GM13977 (cell line): ENCODE results near the gene CPXCR1.
"Not testable (repeated sequence)": the region's sequence is repeated elsewhere in the genome, so short reads cannot be mapped to it uniquely, and the experiment has no call there.

Source experiments
- DNase-seq: peaks from one replicate; pipeline ENCODE4 v3.0.0; 2012; ENCODE audit warnings: low spot score
- in situ Hi-C: fragments of 300-500 bp; cut with MboI; formaldehyde crosslinking; loops from one replicate; pipeline ENCODE4 v1.12.0; 2022; ENCODE audit warnings: low sequenced_read_pairs, low pct_unique_long_range_greater_than_20kb, mixed read lengths, inconsistent platforms; ENCODE audit not compliant: unreplicated experiment
- TF ChIP-seq, protein P1 (sequence below): IDR thresholded peaks from 2 replicates; pipeline ENCODE4 v1.5.1; 2012; ENCODE audit warnings: mild to moderate bottlenecking, control low read depth; ENCODE audit not compliant: insufficient read depth; ENCODE audit errors: extremely low read depth, missing control alignments

The CPXCR1 gene

DNA sequence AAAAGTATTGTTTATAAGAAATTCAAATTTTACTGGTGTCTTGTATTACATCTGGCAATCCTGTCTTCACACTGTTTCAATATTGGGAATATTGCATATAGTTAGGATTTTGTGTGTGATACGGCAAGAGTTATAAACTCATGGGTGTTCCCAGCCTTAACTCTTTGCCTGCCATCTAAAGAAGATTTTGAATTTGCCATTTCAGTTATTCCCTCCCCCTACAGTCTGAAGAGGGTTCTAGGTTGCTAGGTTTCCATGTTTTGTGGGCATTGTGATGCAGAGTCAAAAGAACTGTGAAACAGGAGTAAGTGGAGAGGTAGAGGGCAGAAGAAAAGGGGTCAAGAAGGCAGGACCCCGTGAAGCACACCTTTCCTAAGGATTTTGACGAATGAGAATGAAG, at the start of gene CPXCR1:
TSS of gene CPXCR1 (plus strand) at position 301 of the 400 bp plus-strand sequence. CDS start 6,190 bp downstream, outside the sequence.
- no peak for DNase-seq
- TF ChIP-seq, protein P1, sequence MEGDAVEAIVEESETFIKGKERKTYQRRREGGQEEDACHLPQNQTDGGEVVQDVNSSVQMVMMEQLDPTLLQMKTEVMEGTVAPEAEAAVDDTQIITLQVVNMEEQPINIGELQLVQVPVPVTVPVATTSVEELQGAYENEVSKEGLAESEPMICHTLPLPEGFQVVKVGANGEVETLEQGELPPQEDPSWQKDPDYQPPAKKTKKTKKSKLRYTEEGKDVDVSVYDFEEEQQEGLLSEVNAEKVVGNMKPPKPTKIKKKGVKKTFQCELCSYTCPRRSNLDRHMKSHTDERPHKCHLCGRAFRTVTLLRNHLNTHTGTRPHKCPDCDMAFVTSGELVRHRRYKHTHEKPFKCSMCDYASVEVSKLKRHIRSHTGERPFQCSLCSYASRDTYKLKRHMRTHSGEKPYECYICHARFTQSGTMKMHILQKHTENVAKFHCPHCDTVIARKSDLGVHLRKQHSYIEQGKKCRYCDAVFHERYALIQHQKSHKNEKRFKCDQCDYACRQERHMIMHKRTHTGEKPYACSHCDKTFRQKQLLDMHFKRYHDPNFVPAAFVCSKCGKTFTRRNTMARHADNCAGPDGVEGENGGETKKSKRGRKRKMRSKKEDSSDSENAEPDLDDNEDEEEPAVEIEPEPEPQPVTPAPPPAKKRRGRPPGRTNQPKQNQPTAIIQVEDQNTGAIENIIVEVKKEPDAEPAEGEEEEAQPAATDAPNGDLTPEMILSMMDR: no peak
- in situ Hi-C loops: no loop called here

DNA sequence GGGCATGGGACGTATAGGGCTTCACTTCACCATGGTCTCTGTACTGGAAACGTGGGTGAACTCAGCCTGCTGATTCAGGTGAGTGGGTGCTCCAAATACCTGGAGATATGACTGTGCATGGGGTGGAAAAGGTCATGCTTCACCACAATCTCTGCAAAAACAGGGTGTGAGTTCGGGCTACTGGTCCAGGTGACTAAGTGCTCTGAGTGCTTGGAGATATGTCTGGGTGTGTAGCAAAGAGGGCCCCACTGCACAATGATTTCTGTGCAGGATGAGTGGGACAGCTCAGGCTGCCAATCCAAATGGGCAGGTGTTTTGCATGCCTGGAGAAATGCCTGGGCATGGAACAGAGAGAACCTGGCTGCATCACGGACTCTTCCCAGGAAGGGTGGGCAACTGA, 11.2 kb upstream of the CPXCR1 start:
- DNase-seq: no peak
- in situ Hi-C loops: no loop called here
- TF ChIP-seq, protein P1: no peak

DNA sequence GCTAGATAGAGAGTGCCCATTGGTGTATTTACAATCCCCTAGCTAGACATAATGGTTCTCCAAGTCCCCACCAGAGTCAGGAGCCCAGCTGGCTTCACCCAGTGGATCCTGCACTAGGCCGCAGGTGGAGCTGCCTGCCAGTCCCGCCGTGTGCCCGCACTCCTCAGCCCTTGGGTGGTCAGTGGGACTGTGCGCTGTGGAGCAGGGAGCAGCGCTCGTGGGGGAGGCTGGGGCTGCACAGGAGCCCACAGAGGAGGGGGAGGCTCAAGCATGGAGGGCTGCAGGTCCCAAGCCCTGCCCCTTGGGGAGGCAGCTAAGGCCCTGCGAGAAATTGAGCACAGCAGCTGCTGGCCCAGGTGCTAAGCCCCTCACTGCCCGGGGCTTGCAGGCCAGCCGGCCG, 810 bp upstream of the CPXCR1 start:
- in situ Hi-C loops, DNase-seq: not testable (repeated sequence)

DNA sequence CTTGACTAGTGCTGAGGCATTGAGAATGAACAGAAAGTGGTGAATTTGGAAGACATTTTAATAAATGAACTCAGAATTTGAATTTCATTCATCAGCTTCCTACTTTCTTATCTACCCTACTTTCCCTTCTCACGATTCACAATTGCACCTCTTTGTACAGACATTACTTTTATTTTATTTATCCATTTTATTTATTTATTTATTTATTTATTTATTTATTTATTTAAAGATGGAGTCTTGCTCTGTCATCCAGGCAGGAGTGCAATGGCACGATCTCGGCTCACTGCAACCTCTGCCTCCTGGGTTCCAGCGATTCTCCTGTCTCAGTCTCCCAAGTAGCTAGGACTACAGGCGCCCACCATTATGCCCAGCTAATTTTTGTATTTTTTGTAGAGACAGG, 5.3 kb downstream of the CPXCR1 start:
- in situ Hi-C loops, DNase-seq: not testable (repeated sequence)

DNA sequence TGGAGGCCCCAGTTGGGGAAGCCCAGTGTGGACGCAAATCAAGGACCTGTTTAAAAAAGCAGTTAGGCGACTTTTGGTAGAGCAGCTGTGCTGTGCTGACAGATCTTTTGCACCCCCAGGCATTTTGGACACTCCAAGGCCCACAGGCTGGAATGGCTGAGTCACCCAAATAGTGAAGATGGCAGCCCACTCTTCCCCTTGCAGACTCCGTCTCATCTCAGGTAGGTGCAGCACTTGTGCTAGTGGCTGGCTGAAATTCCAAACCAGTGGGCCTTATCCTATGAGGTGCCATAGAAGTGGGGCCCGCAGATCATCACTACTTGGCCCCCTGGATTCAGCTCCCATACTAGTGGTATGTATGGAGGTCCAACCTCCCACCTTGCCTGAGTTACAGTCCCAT, 42.8 kb downstream of the CPXCR1 start:
- in situ Hi-C loops: no loop called here
- TF ChIP-seq, protein P1: no peak
- DNase-seq: no peak
